Measurements from ENCODE around the gene PCK1.

PCK1 gene

DNA sequence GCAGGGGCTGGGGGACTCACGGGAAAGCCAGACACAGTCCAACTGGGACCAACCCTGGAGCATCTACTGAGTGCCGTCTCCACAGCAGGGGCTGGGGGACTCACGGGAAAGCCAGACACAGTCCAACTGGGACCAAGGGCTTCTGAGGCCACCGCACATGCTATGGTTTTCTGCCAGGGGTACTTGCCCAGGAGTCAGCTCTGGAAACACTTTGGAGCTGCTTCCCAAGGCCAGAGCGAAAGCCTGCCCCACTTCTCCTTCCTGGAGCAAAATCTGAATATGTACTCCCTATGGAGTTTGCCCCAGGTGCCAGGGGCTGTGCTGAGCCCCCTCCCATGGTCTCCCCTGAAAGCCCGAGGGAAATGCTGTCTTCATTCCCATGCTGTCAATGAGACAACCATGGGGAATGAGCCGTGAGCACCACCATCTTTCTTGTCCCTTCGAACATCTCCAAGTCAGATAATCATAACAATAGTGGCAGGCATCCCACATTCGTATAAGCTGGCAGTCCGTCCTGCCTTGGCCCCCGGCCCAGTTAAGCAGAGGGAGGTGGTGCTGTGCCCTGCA lies 18.5 kb downstream of the PCK1 start:
- Histone ChIP-seq H3K27ac (ENCODE audit: low read length) (no peak overlapping the region), H3K9ac (ENCODE audit: low read length) (no peak overlapping the region), H3K79me2 (ENCODE audit: low read length) (no peaks in the 10 kb centered on the region), H4K20me1 (ENCODE audit: insufficient read depth, low read length) (no peaks in the 10 kb centered on the region), H3K4me1 (ENCODE audit: low read length) (no peaks in the 10 kb centered on the region), H3K27me3 (ENCODE audit: low read depth, low read length) (peaks cover 72% of the 10 kb centered on the region), H3K4me2 (ENCODE audit: low read length) (no peak overlapping the region), H3K36me3 (replicated peaks; ENCODE audit: low read depth, low read length) (no peaks in the 10 kb centered on the region), H3K4me3 (ENCODE audit: low read length) (no peak overlapping the region), H3K9me3 (ENCODE audit: insufficient read depth, low read length) (no peaks in the 10 kb centered on the region), H2AFZ (ENCODE audit: low read depth, low read length) (no peak overlapping the region)
- TF ChIP-seq, protein P1, sequence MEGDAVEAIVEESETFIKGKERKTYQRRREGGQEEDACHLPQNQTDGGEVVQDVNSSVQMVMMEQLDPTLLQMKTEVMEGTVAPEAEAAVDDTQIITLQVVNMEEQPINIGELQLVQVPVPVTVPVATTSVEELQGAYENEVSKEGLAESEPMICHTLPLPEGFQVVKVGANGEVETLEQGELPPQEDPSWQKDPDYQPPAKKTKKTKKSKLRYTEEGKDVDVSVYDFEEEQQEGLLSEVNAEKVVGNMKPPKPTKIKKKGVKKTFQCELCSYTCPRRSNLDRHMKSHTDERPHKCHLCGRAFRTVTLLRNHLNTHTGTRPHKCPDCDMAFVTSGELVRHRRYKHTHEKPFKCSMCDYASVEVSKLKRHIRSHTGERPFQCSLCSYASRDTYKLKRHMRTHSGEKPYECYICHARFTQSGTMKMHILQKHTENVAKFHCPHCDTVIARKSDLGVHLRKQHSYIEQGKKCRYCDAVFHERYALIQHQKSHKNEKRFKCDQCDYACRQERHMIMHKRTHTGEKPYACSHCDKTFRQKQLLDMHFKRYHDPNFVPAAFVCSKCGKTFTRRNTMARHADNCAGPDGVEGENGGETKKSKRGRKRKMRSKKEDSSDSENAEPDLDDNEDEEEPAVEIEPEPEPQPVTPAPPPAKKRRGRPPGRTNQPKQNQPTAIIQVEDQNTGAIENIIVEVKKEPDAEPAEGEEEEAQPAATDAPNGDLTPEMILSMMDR (IDR thresholded peaks at IDR 0.05; ENCODE audit: low read depth, low read length), result no peak
- no peak for TF ChIP-seq EZH2phosphoT487 (IDR thresholded peaks at IDR 0.05; ENCODE audit: low read depth)

DNA sequence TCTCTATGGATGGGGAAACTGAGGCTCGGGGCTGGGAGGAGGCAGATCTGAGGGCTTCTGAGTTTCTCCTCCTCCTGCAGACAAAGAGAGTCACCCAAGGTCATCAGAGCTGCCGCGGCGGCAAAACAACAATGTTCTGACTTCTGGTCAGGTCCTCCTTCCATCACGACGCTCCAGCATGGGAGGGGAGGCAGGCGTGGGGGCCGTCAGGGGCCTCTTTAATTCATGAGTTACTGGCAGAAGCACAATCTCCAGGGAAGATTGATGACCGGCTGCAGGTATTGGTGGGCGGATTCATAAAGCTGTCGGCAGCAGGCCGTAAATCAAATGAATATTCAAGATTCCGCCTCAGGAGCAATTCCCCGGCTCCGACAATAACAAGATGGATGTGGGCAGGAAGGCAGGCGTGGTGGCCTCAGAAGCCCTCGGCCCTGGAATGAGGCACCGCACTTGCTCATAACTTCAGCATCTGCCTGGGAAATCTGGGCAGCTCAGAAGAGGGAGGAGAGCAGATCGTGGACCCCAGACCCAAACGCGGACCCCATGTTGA lies 19.1 kb downstream of the PCK1 start:
- Histone ChIP-seq H2AFZ (ENCODE audit: low read depth, low read length) (no peak overlapping the region), H4K20me1 (ENCODE audit: insufficient read depth, low read length) (no peaks in the 10 kb centered on the region), H3K27me3 (ENCODE audit: low read depth, low read length) (peaks cover 72% of the 10 kb centered on the region), H3K36me3 (replicated peaks; ENCODE audit: low read depth, low read length) (no peaks in the 10 kb centered on the region), H3K79me2 (ENCODE audit: low read length) (no peaks in the 10 kb centered on the region), H3K4me3 (ENCODE audit: low read length) (no peak overlapping the region), H3K4me2 (ENCODE audit: low read length) (no peak overlapping the region), H3K27ac (ENCODE audit: low read length) (no peak overlapping the region), H3K9ac (ENCODE audit: low read length) (no peak overlapping the region), H3K9me3 (ENCODE audit: insufficient read depth, low read length) (no peaks in the 10 kb centered on the region), H3K4me1 (ENCODE audit: low read length) (no peaks in the 10 kb centered on the region)
- TF ChIP-seq, protein P1 (IDR thresholded peaks at IDR 0.05; ENCODE audit: low read depth, low read length), result no peak
- TF ChIP-seq EZH2phosphoT487 (IDR thresholded peaks at IDR 0.05; ENCODE audit: low read depth), result no peak

DNA sequence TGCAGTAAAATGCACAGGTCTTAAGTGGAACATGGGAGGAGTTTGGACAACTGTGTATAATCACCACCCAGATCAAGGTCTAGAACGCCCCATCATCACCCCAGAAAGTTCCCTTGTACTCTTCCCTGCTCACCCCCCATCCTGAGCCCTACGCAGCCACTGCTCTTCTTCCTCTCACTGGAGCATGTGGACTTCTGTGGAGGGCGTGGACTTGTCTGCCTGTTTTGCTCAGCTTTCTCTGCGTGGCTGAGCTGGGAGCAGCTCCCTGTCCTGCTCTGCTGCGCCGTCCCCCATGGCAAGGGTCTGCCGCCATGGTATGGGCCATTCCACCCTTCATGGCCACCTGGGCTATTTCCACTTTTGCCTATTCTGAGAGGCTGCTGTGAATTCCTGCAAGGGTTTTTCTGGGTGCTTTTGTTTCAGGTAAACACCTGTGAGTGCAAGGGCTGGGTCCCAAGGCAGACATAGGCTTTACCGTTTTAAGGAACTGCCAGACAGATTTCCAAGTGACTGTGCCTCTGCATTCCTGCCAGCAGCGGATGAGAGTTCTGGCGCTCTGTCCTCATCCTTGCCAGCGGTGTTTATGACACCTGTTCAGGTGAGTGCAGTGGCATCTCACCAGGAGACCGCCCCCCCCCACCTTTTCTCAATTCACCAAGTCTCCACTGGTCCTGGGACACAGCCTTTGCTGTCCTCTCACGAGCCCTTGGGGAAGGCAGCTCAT lies 19.7 kb downstream of the PCK1 start:
- Histone ChIP-seq H3K79me2 (ENCODE audit: low read length) (no peaks in the 10 kb centered on the region), H3K4me2 (ENCODE audit: low read length) (no peak overlapping the region), H3K9me3 (ENCODE audit: insufficient read depth, low read length) (no peaks in the 10 kb centered on the region), H3K36me3 (replicated peaks; ENCODE audit: low read depth, low read length) (no peaks in the 10 kb centered on the region), H2AFZ (ENCODE audit: low read depth, low read length) (no peak overlapping the region), H3K27me3 (ENCODE audit: low read depth, low read length) (peaks cover 72% of the 10 kb centered on the region), H4K20me1 (ENCODE audit: insufficient read depth, low read length) (no peaks in the 10 kb centered on the region), H3K4me3 (ENCODE audit: low read length) (no peak overlapping the region), H3K4me1 (ENCODE audit: low read length) (no peaks in the 10 kb centered on the region), H3K27ac (ENCODE audit: low read length) (no peak overlapping the region), H3K9ac (ENCODE audit: low read length) (no peak overlapping the region)
- no peak for TF ChIP-seq EZH2phosphoT487 (IDR thresholded peaks at IDR 0.05; ENCODE audit: low read depth)
- TF ChIP-seq, protein P1 (IDR thresholded peaks at IDR 0.05; ENCODE audit: low read depth, low read length), result no peak

DNA sequence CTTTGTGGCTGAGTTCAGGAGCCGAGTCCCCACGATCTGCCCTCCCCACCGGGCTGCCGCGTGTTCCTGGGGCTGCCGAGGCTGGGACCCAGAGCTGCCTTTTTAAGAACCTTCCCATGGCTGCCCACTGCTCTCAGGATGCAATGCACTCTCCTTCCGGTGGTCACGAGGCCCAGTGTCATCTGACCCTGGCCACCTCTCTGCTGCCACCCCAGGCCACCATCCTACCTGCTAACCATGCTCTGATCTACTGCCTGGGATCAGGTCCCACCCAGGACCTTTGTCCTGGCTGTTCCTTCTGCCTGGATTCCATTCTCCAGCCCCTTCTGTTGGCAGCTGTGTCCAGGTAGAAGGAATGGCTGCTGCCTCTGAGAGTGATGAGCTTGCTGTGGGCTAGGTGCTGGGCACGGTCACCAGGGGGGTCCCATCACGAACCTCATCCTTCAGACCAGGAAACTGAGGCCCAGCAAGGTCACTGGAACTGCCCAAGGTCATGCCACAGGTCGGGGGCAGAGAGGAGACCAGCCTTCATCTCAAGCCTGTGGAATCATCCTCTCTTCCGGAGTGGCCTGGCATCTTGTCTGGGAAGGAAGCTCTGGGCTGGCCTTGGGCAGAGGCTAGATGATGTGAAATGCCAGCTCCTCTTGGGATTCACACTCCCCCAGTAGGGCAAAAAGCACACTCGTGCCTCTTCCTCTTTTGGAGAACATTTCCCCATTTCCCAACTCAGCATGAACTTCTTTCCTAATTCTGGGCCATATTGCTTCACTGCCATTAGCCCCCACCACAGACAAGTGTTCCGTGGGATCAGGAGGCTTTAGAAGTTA lies 20.5 kb downstream of the PCK1 start:
- TF ChIP-seq, protein P1 (IDR thresholded peaks at IDR 0.05; ENCODE audit: low read depth, low read length), result no peak
- TF ChIP-seq EZH2phosphoT487 (IDR thresholded peaks at IDR 0.05; ENCODE audit: low read depth), result no peak
- Histone ChIP-seq H3K27ac (ENCODE audit: low read length) (no peak overlapping the region), H3K9ac (ENCODE audit: low read length) (no peak overlapping the region), H3K4me1 (ENCODE audit: low read length) (no peaks in the 10 kb centered on the region), H3K9me3 (ENCODE audit: insufficient read depth, low read length) (no peaks in the 10 kb centered on the region), H4K20me1 (ENCODE audit: insufficient read depth, low read length) (no peaks in the 10 kb centered on the region), H3K36me3 (replicated peaks; ENCODE audit: low read depth, low read length) (no peaks in the 10 kb centered on the region), H3K4me3 (ENCODE audit: low read length) (no peak overlapping the region), H3K79me2 (ENCODE audit: low read length) (no peaks in the 10 kb centered on the region), H3K27me3 (ENCODE audit: low read depth, low read length) (peaks cover 72% of the 10 kb centered on the region), H2AFZ (ENCODE audit: low read depth, low read length) (no peak overlapping the region), H3K4me2 (ENCODE audit: low read length) (no peak overlapping the region)

All from OCI-LY3 (cell line).